ENCODE results near the gene POT1. TPM values are rescaled to one million over a fixed set of nuclear protein-coding genes. Genes with fewer than 3 reads are reported as not detected.

POT1 gene
- total RNA-seq, 4 donors from 2014 or later, result 3.7 to 15.1 (median 14.7) TPM

- Histone ChIP-seq H3K27ac (no peak overlapping the region), H3K27me3 (no peaks in the 10 kb centered on the region), H3K4me1 (no peaks in the 10 kb centered on the region), H3K4me3 (no peak overlapping the region), H3K9me3 (no peaks in the 10 kb centered on the region), H3K36me3 (peaks cover 0 to 16% (median 6%) of the 10 kb centered on the region in 4 donors)
- TF ChIP-seq POLR2AphosphoS5 (IDR thresholded peaks at IDR 0.05) (no peak), EP300 (IDR thresholded peaks at IDR 0.05; ENCODE audit: low read depth) (no peak), POLR2A (IDR thresholded peaks at IDR 0.05) (no peak), CTCF (IDR thresholded peaks at IDR 0.05) (no peak)
- WGBS, 2 donors (ENCODE audit: low coverage in 1 of 2), result 98 to 100% methylated on average over 3 of the region's 3 CpGs
- DNase-seq, result no peak
- in situ Hi-C loops (cut with MboI; ENCODE audit: low pct_ligation_motif_present in 1 of 4, low pct_unique_long_range_greater_than_20kb in 1 of 4, low sequenced_read_pairs in 3 of 4), result no loop called here
- intact Hi-C loops (cut with DNase I; ENCODE audit: low total_unique reads), result no loop called here
Measured at GRCh38 chr7:124887247-124887646, 42.4 kb downstream of the POT1 start.

- TF ChIP-seq CTCF (IDR thresholded peaks at IDR 0.05) (no peak), POLR2A (IDR thresholded peaks at IDR 0.05) (no peak), EP300 (IDR thresholded peaks at IDR 0.05; ENCODE audit: low read depth) (no peak), POLR2AphosphoS5 (IDR thresholded peaks at IDR 0.05) (no peak)
- no peak for DNase-seq
- no peaks in the 10 kb centered on the region for H3K36me3 ChIP-seq
- no peak overlapping the region for H3K4me3 ChIP-seq
- 72 to 79% methylated on average over 1 of the region's 1 CpG for WGBS, 2 donors (ENCODE audit: low coverage in 1 of 2)
- H3K9me3 ChIP-seq, result no peaks in the 10 kb centered on the region
- in situ Hi-C loops (cut with MboI; ENCODE audit: low pct_ligation_motif_present in 1 of 4, low pct_unique_long_range_greater_than_20kb in 1 of 4, low sequenced_read_pairs in 3 of 4) (no loop called here), intact Hi-C loops (cut with DNase I; ENCODE audit: low total_unique reads) (no loop called here)
- no peaks in the 10 kb centered on the region for H3K27me3 ChIP-seq
- no peak overlapping the region for H3K27ac ChIP-seq
- no peaks in the 10 kb centered on the region for H3K4me1 ChIP-seq
Measured at GRCh38 chr7:124881981-124882380, 47.6 kb downstream of the POT1 start.

GRCh38 chr7:124879771-124880170 is 49.9 kb downstream of the POT1 start:
- Histone ChIP-seq H3K27me3 (no peaks in the 10 kb centered on the region), H3K36me3 (no peaks in the 10 kb centered on the region), H3K4me1 (no peaks in the 10 kb centered on the region), H3K27ac (no peak overlapping the region), H3K4me3 (no peak overlapping the region), H3K9me3 (no peaks in the 10 kb centered on the region)
- in situ Hi-C loops (cut with MboI; ENCODE audit: low pct_ligation_motif_present in 1 of 4, low pct_unique_long_range_greater_than_20kb in 1 of 4, low sequenced_read_pairs in 3 of 4) (no loop called here), intact Hi-C loops (cut with DNase I; ENCODE audit: low total_unique reads) (no loop called here)
- TF ChIP-seq EP300 (IDR thresholded peaks at IDR 0.05; ENCODE audit: low read depth) (no peak), POLR2AphosphoS5 (IDR thresholded peaks at IDR 0.05) (no peak), CTCF (IDR thresholded peaks at IDR 0.05) (no peak), POLR2A (IDR thresholded peaks at IDR 0.05) (no peak)
- DNase-seq, result no peak
- WGBS, 2 donors (ENCODE audit: low coverage in 1 of 2), result 85 to 86% methylated on average over 1 of the region's 1 CpG

- intact Hi-C loops (cut with DNase I; ENCODE audit: low total_unique reads) (no loop called here), in situ Hi-C loops (cut with MboI; ENCODE audit: low pct_ligation_motif_present in 1 of 4, low pct_unique_long_range_greater_than_20kb in 1 of 4, low sequenced_read_pairs in 3 of 4) (no loop called here)
- Histone ChIP-seq H3K36me3 (no peaks in the 10 kb centered on the region), H3K4me3 (no peak overlapping the region), H3K27ac (no peak overlapping the region), H3K27me3 (no peaks in the 10 kb centered on the region), H3K4me1 (no peaks in the 10 kb centered on the region), H3K9me3 (no peaks in the 10 kb centered on the region)
- no peak for DNase-seq
- no peak for TF ChIP-seq CTCF (IDR thresholded peaks at IDR 0.05)
- no peak for TF ChIP-seq EP300 (IDR thresholded peaks at IDR 0.05; ENCODE audit: low read depth)
- TF ChIP-seq POLR2AphosphoS5 (IDR thresholded peaks at IDR 0.05), result no peak
- TF ChIP-seq POLR2A (IDR thresholded peaks at IDR 0.05), result no peak
- 86 to 94% methylated on average over 2 of the region's 2 CpGs for WGBS, 2 donors (ENCODE audit: low coverage in 1 of 2)
Measured at GRCh38 chr7:124879103-124879502, 50.5 kb downstream of the POT1 start.

Measured in transverse colon (tissue), 4 donors.